Activated CD8-positive, alpha-beta T cell treated with anti-CD3 and anti-CD28 coated beads for 36 hours (primary cell): ENCODE results near the gene CTBP2. TPM values are rescaled to one million over a fixed set of nuclear protein-coding genes. Genes with fewer than 3 reads are reported as not detected.

Source experiments
- ATAC-seq: fragments of 200-7000 bp; cut with Tn5 transposase; one replicate; pipeline ENCODE4 v1.10.0; 2021; ENCODE audit warnings: mild to moderate bottlenecking, moderate library complexity
- CTCF ChIA-PET: fragments of 350-600 bp; sonication (Branson Sonifier 250); formaldehyde crosslinking; loops from one replicate; lab custom pipeline; 2021; ENCODE audit warnings: antibody characterized with exemption; lab: Charles Lee
- POLR2A ChIA-PET: fragments of 350-600 bp; sonication (Branson Sonifier 250); formaldehyde crosslinking; loops from one replicate; lab custom pipeline; 2021; ENCODE audit warnings: antibody characterized with exemption; lab: Charles Lee
- DNase-seq: peaks from one replicate; pipeline ENCODE4 v3.0.0-alpha.2; 2020
- H3K27ac Mint-ChIP-seq: one replicate; pipeline ENCODE4 v1.8.0; 2021; ENCODE audit warnings: mild to moderate bottlenecking, mixed read lengths
- H3K27me3 Mint-ChIP-seq: one replicate; pipeline ENCODE4 v1.8.0; 2021; ENCODE audit warnings: mixed read lengths
- H3K36me3 Mint-ChIP-seq: one replicate; pipeline ENCODE4 v1.8.0; 2021; ENCODE audit warnings: low read depth, mixed read lengths
- H3K4me1 Mint-ChIP-seq: one replicate; pipeline ENCODE4 v1.8.0; 2021; ENCODE audit warnings: low read depth, mixed read lengths
- H3K4me3 Mint-ChIP-seq: one replicate; pipeline ENCODE4 v1.8.0; 2021; ENCODE audit warnings: mild to moderate bottlenecking, moderate library complexity, mixed read lengths
- H3K9me3 Mint-ChIP-seq: one replicate; pipeline ENCODE4 v1.8.0; 2021; ENCODE audit warnings: mixed read lengths
- intact Hi-C: fragments of 100-400 bp; cut with micrococcal nuclease; formaldehyde crosslinking; loops from one replicate; pipeline ENCODE4 v1.10.0; 2022
- total RNA-seq, 2 experiments: library from RNA; stranded (reverse); gene quantifications; one replicate each; pipeline ENCODE4 v1.2.3, GENCODE V29; 2021
- TF ChIP-seq, protein P1 (sequence below): fragments of 200-600 bp; IDR thresholded peaks from one replicate; pipeline ENCODE4 v1.8.0; 2022; ENCODE audit warnings: antibody characterized with exemption, mild to moderate bottlenecking

Gene CTBP2
- total RNA-seq, 2 experiments from 2014 or later: 0.60 to 0.88 TPM

DNA sequence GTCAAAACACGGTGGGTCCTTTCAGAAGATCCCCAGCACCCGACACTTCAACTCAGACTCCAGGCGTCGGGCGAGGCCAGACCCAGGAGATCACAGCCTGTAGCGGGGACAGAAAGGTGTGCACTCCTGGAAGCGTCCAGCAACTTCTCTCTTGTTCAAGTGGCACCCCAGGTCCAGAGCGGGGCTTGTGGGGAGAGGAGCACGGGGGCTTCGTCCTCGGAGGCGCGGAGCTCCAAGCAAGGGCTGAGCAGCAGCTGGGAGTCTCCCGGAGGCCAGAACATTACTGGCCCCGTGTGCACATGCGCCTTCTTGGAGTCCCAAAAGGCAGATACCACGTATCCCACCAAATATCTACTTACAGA, 163.5 kb downstream of the CTBP2 start:
- Mint-ChIP-seq H3K27me3 (no peaks in the 10 kb centered on the region), H3K4me3 (no peak overlapping the region), H3K36me3 (no peaks in the 10 kb centered on the region), H3K9me3 (no peaks in the 10 kb centered on the region), H3K4me1 (no peaks in the 10 kb centered on the region), H3K27ac (no peak overlapping the region)
- DNase-seq (no peak), ATAC-seq (no peak)
- ChIA-PET CTCF (no interaction called here), POLR2A (no interaction called here)
- TF ChIP-seq, protein P1, sequence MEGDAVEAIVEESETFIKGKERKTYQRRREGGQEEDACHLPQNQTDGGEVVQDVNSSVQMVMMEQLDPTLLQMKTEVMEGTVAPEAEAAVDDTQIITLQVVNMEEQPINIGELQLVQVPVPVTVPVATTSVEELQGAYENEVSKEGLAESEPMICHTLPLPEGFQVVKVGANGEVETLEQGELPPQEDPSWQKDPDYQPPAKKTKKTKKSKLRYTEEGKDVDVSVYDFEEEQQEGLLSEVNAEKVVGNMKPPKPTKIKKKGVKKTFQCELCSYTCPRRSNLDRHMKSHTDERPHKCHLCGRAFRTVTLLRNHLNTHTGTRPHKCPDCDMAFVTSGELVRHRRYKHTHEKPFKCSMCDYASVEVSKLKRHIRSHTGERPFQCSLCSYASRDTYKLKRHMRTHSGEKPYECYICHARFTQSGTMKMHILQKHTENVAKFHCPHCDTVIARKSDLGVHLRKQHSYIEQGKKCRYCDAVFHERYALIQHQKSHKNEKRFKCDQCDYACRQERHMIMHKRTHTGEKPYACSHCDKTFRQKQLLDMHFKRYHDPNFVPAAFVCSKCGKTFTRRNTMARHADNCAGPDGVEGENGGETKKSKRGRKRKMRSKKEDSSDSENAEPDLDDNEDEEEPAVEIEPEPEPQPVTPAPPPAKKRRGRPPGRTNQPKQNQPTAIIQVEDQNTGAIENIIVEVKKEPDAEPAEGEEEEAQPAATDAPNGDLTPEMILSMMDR: no peak
- intact Hi-C loops: no loop called here

DNA sequence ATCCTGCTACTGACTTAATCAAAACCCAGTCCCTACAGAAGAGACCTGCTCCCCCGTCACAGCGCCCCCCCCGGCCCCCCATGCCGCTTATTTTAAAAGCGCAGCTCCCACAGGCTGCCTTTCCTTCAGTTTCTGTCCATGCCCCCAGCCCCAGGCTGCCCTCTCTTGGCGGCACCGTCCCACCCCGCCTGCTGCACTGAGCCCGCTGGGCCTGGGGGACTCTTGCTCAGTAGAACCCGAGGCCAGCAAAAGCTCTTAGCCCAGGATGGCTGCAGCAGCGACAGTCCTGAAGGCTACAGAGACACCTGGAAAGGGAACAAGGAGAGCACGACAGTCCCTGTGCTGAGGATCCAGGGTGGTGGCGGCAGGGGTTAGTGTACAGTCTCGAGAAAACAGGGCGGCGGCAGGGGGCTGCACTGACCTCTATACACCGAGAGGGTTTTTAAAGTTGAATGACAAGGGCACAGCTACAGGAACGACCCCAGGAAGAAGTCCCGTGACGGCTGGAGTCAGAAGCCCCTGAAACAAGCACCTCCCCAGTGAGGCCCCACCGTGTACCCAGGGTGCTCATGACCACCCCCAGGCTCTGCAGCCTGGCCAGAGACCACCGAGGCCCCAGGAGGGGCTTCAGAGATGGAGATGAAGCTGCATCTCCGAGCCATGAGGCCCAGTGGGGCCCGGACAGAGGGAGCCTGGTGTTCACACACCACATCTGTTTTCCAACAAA, 164.1 kb downstream of the CTBP2 start:
- ATAC-seq (no peak), DNase-seq (no peak)
- Mint-ChIP-seq H3K36me3 (no peaks in the 10 kb centered on the region), H3K4me1 (no peaks in the 10 kb centered on the region), H3K27me3 (no peaks in the 10 kb centered on the region), H3K9me3 (no peaks in the 10 kb centered on the region), H3K27ac (no peak overlapping the region), H3K4me3 (no peak overlapping the region)
- TF ChIP-seq, protein P1: no peak
- POLR2A ChIA-PET: no interaction called here
- CTCF ChIA-PET: no interaction called here
- intact Hi-C loops: no loop called here

DNA sequence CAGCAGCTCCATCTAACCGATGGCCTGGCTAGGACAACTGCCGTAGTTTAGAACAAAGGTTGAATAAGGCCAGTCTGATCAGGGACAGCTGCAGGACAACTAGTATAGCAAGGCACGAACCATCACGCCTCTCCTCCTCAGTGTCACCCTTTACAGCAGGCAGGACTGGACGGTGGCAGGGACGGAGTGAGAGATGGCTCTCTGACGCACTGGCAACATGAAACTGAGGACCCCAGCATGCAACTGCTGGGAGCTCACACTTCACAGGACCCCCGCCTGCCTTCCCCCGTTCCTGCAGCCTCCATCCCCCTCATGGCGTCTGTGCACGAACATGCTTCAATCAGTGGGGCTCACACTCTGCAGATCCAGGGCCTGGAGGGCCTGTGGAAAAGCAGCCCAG, 164.8 kb downstream of the CTBP2 start:
- H3K4me1 Mint-ChIP-seq: no peaks in the 10 kb centered on the region
- no peak overlapping the region for H3K27ac Mint-ChIP-seq
- TF ChIP-seq, protein P1: no peak
- POLR2A ChIA-PET: no interaction called here
- CTCF ChIA-PET: no interaction called here
- H3K9me3 Mint-ChIP-seq: no peaks in the 10 kb centered on the region
- H3K4me3 Mint-ChIP-seq: no peak overlapping the region
- intact Hi-C loops: no loop called here
- DNase-seq (no peak), ATAC-seq (no peak)
- H3K27me3 Mint-ChIP-seq: no peaks in the 10 kb centered on the region
- H3K36me3 Mint-ChIP-seq: peaks cover 2% of the 10 kb centered on the region

DNA sequence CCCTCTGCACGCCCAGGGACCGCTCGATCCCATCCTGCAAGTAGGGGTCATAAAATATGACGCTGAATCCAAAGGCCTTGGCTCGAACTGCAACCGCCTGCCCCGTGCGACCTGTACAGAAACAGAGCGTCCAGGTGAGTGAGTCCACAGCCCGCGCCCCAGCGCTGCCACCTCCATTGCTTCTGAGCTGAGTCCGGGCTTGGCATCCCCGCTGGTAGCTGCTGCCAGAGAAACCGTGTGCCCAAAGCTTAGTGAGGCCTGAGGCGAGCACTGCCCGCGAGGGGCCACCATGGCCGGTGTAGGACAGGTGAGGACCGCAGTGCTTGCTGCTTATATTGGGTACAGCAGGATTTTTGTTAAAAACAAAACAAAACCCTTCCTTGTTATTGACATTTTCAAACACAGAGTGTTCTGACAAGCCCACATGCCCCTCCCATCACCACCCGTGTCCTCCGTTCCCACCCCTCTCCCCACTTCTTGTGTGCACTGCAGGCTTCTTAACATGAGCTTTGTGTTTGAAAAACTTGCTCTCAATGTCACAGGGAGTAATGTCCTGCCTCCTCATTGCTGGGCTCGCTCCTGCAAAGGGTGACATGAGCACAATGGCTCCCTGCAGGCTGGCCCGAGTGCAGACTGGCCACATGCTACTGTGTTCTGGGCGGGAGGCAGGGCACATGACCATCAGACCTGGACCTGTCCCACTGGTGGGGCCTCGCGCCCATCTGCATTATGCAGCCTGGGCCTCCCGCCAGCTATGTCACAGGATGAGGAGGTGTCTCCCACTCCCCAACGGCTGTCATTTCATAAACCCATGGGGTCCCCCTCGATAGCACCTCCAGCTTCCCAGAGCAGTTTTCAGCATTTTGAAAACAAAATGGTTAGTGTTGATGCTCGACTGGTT, 165.5 kb downstream of the CTBP2 start:
- no peaks in the 10 kb centered on the region for H3K4me1 Mint-ChIP-seq
- H3K9me3 Mint-ChIP-seq: no peaks in the 10 kb centered on the region
- ATAC-seq (no peak), DNase-seq (no peak)
- no peak overlapping the region for H3K4me3 Mint-ChIP-seq
- TF ChIP-seq, protein P1: no peak
- CTCF ChIA-PET: no interaction called here
- no peak overlapping the region for H3K27ac Mint-ChIP-seq
- intact Hi-C loops: no loop called here
- POLR2A ChIA-PET: no interaction called here
- H3K36me3 Mint-ChIP-seq: peaks cover 2% of the 10 kb centered on the region
- H3K27me3 Mint-ChIP-seq: no peaks in the 10 kb centered on the region
